SK-N-SH (cell line): ENCODE data around the gene KTN1. TPM values are rescaled to one million over a fixed set of nuclear protein-coding genes. Genes with fewer than 3 reads are reported as not detected.

Experiments
- CTCF ChIA-PET: fragments of 300-600, 350-600 bp; formaldehyde crosslinking; extraction: SDS; loops from one replicate; lab custom pipeline; 2021; lab: Yijun Ruan, JAX
- POLR2A ChIA-PET: fragments of 350-600 bp; sonication (Branson Sonifier 250); formaldehyde crosslinking; extraction: SDS; loops from one replicate; lab custom pipeline; 2020; ENCODE audit warnings: antibody characterized with exemption, inconsistent platforms; lab: Yijun Ruan, JAX
- DNase-seq: peaks from one replicate; pipeline ENCODE4 v3.0.0; 2012
- H2AFZ ChIP-seq: fragments of 200-600 bp; sonication (generic); 2 replicates; pipeline ENCODE4 v1.8.1; 2016; ENCODE audit warnings: antibody characterized with exemption, mild to moderate bottlenecking, low read depth
- H3F3A ChIP-seq: fragments of 200-600 bp; sonication (generic); replicated peaks from 2 replicates; pipeline ENCODE3; 2016; ENCODE audit warnings: antibody characterized with exemption, mild to moderate bottlenecking; ENCODE audit not compliant: insufficient read depth
- H3K27ac ChIP-seq, 2 experiments: fragments of 200-500 bp in 1 of 2; fragments of 200-600 bp in 1 of 2; sonication (Bioruptor generic) in 1 of 2; sonication (generic), shearing (Covaris generic) in 1 of 2; 2 replicates each; pipeline versions ENCODE4 v1.5.1 to v1.6.1; 2014 to 2016; ENCODE audit warnings: low read depth in 2 of 2, inconsistent platforms in 1 of 2, low read length in 1 of 2, mild to moderate bottlenecking in 1 of 2, mixed read lengths in 1 of 2
- H3K27me3 ChIP-seq: fragments of 200-600 bp; sonication (generic), shearing (Covaris generic); 2 replicates; pipeline ENCODE4 v1.6.1; 2016; ENCODE audit warnings: mixed run types; ENCODE audit not compliant: insufficient read depth
- H3K36me3 ChIP-seq, 2 experiments: fragments of 200-500 bp in 1 of 2; fragments of 200-600 bp in 1 of 2; sonication (Bioruptor generic) in 1 of 2; sonication (generic) in 1 of 2; replicated peaks in 1 of 2; 2 replicates each; pipeline versions ENCODE3 to v1.5.1; 2014 to 2016; ENCODE audit warnings: low read length in 1 of 2, mild to moderate bottlenecking in 1 of 2; ENCODE audit not compliant: insufficient read depth in 2 of 2, control insufficient read depth in 1 of 2
- H3K4me1 ChIP-seq, 2 experiments: fragments of 200-500 bp in 1 of 2; fragments of 200-600 bp in 1 of 2; sonication (Bioruptor generic) in 1 of 2; sonication (generic), shearing (Covaris generic) in 1 of 2; 2 replicates each; pipeline versions ENCODE4 v1.5.1 to v1.6.1; 2014 to 2016; ENCODE audit warnings: low read depth in 1 of 2, low read length in 1 of 2, mixed run types in 1 of 2; ENCODE audit not compliant: insufficient read depth in 2 of 2, control insufficient read depth in 1 of 2
- H3K4me2 ChIP-seq: fragments of 200-600 bp; sonication (generic), shearing (Covaris generic); 2 replicates; pipeline ENCODE4 v1.6.1; 2017; ENCODE audit warnings: mixed run types
- H3K4me3 ChIP-seq, 2 experiments: fragments of 200-500 bp in 1 of 2; fragments of 200-600 bp in 1 of 2; sonication (Bioruptor generic) in 1 of 2; sonication (generic), shearing (Covaris generic) in 1 of 2; 2 replicates each; pipeline versions ENCODE4 v1.5.1 to v1.8.1; 2014 to 2016; ENCODE audit warnings: low read depth in 2 of 2, inconsistent platforms in 1 of 2, low read length in 1 of 2, mild to moderate bottlenecking in 1 of 2, mixed read lengths in 1 of 2, moderate library complexity in 1 of 2
- H3K79me2 ChIP-seq: fragments of 200-600 bp; sonication (generic); 2 replicates; pipeline ENCODE4 v1.8.1; 2017; ENCODE audit warnings: mild to moderate bottlenecking; ENCODE audit not compliant: insufficient read depth
- H3K9ac ChIP-seq: fragments of 200-600 bp; sonication (generic); 2 replicates; pipeline ENCODE4 v1.6.1; 2017; ENCODE audit warnings: mixed run types
- H3K9me2 ChIP-seq: fragments of 200-600 bp; sonication (generic); 2 replicates; pipeline ENCODE4 v1.6.1; 2017; ENCODE audit warnings: mixed run types
- H3K9me3 ChIP-seq: fragments of 200-600 bp; sonication (generic); 2 replicates; pipeline ENCODE4 v1.6.1; 2017; ENCODE audit warnings: mixed run types, mild to moderate bottlenecking, moderate library complexity
- H4K20me1 ChIP-seq: fragments of 200-600 bp; sonication (generic); 2 replicates; pipeline ENCODE4 v1.6.1; 2017; ENCODE audit warnings: mild to moderate bottlenecking, mixed run types; ENCODE audit not compliant: insufficient read depth
- CHD2 ChIP-seq: fragments of 150-350 bp; IDR thresholded peaks from 2 replicates; pipeline ENCODE4 v1.6.1; 2018; ENCODE audit warnings: low read length; ENCODE audit not compliant: partially characterized antibody
- EP300 ChIP-seq, 2 experiments: IDR thresholded peaks; 2 replicates each; pipeline versions ENCODE4 v1.4.0 to v1.6.1; 2012; ENCODE audit warnings: borderline replicate concordance in 1 of 2, low read depth in 1 of 2, low read length in 1 of 2
- FOXJ3 ChIP-seq: sonication (generic); formaldehyde crosslinking; IDR thresholded peaks from 2 replicates; pipeline ENCODE4 v1.5.1; 2020; ENCODE audit warnings: mild to moderate bottlenecking, missing genetic modification reagents
- FOXM1 ChIP-seq: IDR thresholded peaks from 2 replicates; pipeline ENCODE4 v1.4.0; 2012; ENCODE audit warnings: low read depth, mild to moderate bottlenecking
- GABPA ChIP-seq: IDR thresholded peaks from 2 replicates; pipeline ENCODE4 v1.4.0; 2012; ENCODE audit warnings: low read depth, mild to moderate bottlenecking
- NFIC ChIP-seq: IDR thresholded peaks from 2 replicates; pipeline ENCODE4 v1.4.0; 2012; ENCODE audit warnings: borderline replicate concordance
- POLR2AphosphoS5 ChIP-seq: IDR thresholded peaks from 2 replicates; pipeline ENCODE4 v1.6.1; 2012; ENCODE audit warnings: low read depth, low read length
- SIN3A ChIP-seq: IDR thresholded peaks from 2 replicates; pipeline ENCODE4 v1.6.1; 2012; ENCODE audit warnings: low read depth, mild to moderate bottlenecking, low read length, moderate library complexity, borderline replicate concordance
- WGBS: methylation state at CpG from one replicate; pipeline ENCODE4 v1.1.6; 2017; ENCODE audit warnings: low lambda C conversion rate; 5-methylcytosine and 5-hydroxymethylcytosine counted together
- polyA plus RNA-seq, 3 experiments: library from polyadenylated mRNA; depleted of rRNA; stranded (reverse); fragments of >200 nt; gene quantifications; 2 replicates each; pipeline ENCODE4 v1.2.3, GENCODE V29; 2012
- TF ChIP-seq, protein P1 (sequence below): IDR thresholded peaks from 2 replicates; pipeline ENCODE4 v1.4.0; 2012; ENCODE audit warnings: low read depth, borderline replicate concordance
- TF ChIP-seq, protein P2 (sequence below): IDR thresholded peaks from 2 replicates; pipeline ENCODE4 v1.6.1; 2012; ENCODE audit warnings: mild to moderate bottlenecking, low read depth, low read length, moderate library complexity

KTN1 gene
- polyA plus RNA-seq, 1 of the 3 experiments (the other 2 are of a cell fraction) = 39.5 TPM

GRCh38 chr14:55610713-55611370 is 30.8 kb downstream of the KTN1 start:
- no peaks in the 10 kb centered on the region for H3K9me2 ChIP-seq
- H4K20me1 ChIP-seq = peaks cover 50% of the 10 kb centered on the region
- H3K9ac ChIP-seq = no peak overlapping the region
- ChIA-PET POLR2A (no interaction called here), CTCF (no interaction called here)
- H3K4me2 ChIP-seq = no peak overlapping the region
- no peak overlapping the region for H3K4me3 ChIP-seq
- H3K27me3 ChIP-seq = no peaks in the 10 kb centered on the region
- peaks cover 12 to 15% of the 10 kb centered on the region in 2 experiments for H3K36me3 ChIP-seq
- no peak for DNase-seq
- peaks cover 0 to 27% of the 10 kb centered on the region in 2 experiments; a peak in 2 of 4 replicates for H3K4me1 ChIP-seq
- no peak overlapping the region for H3K27ac ChIP-seq
- no peak for TF ChIP-seq GABPA
- TF ChIP-seq, protein P1, sequence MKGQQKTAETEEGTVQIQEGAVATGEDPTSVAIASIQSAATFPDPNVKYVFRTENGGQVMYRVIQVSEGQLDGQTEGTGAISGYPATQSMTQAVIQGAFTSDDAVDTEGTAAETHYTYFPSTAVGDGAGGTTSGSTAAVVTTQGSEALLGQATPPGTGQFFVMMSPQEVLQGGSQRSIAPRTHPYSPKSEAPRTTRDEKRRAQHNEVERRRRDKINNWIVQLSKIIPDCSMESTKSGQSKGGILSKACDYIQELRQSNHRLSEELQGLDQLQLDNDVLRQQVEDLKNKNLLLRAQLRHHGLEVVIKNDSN = no peak
- H3K9me3 ChIP-seq = no peaks in the 10 kb centered on the region
- peaks cover 6% of the 10 kb centered on the region for H3F3A ChIP-seq
- peaks cover 96% of the 10 kb centered on the region for H3K79me2 ChIP-seq
- no peak overlapping the region for H2AFZ ChIP-seq
- 96% methylated on average over 12 of the region's 12 CpGs for WGBS

DNA sequence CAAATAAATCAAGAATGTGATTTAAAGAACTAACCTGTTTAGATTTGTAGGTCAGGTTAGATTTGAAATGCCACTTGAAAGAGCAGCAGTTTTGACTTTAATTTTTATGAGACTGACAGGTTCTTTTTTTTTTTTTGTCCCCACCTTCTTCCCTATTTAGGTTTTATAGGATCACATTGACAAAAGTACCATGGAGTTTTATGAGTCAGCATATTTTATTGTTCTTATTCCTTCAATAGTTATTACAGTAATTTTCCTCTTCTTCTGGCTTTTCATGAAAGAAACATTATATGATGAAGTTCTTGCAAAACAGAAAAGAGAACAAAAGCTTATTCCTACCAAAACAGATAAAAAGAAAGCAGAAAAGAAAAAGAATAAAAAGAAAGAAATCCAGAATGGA is 31.9 kb downstream of the KTN1 start:
- no peaks in the 10 kb centered on the region for H3K27me3 ChIP-seq
- H3K36me3 ChIP-seq = peaks cover 20 to 26% of the 10 kb centered on the region in 2 experiments
- H2AFZ ChIP-seq = no peak overlapping the region
- H4K20me1 ChIP-seq = peaks cover 39% of the 10 kb centered on the region
- ChIA-PET POLR2A (no interaction called here), CTCF (interaction anchor here (0.7 kb wide), 1 partner anchor 81 kb away, joined by 3 read pairs; no protein-coding TSS in a partner anchor)
- H3K4me2 ChIP-seq = no peak overlapping the region
- H3K9ac ChIP-seq = no peak overlapping the region
- no peak overlapping the region for H3K27ac ChIP-seq
- no peaks in the 10 kb centered on the region for H3K9me2 ChIP-seq
- peaks cover 95% of the 10 kb centered on the region for H3K79me2 ChIP-seq
- peaks cover 0 to 17% of the 10 kb centered on the region in 2 experiments; a peak in 2 of 4 replicates for H3K4me1 ChIP-seq
- no peak for TF ChIP-seq SIN3A
- no peak for TF ChIP-seq FOXJ3 (CRISPR knock-in tag)
- no peak for TF ChIP-seq FOXM1
- TF ChIP-seq POLR2AphosphoS5 = no peak
- TF ChIP-seq CHD2 = no peak
- TF ChIP-seq, protein P2, sequence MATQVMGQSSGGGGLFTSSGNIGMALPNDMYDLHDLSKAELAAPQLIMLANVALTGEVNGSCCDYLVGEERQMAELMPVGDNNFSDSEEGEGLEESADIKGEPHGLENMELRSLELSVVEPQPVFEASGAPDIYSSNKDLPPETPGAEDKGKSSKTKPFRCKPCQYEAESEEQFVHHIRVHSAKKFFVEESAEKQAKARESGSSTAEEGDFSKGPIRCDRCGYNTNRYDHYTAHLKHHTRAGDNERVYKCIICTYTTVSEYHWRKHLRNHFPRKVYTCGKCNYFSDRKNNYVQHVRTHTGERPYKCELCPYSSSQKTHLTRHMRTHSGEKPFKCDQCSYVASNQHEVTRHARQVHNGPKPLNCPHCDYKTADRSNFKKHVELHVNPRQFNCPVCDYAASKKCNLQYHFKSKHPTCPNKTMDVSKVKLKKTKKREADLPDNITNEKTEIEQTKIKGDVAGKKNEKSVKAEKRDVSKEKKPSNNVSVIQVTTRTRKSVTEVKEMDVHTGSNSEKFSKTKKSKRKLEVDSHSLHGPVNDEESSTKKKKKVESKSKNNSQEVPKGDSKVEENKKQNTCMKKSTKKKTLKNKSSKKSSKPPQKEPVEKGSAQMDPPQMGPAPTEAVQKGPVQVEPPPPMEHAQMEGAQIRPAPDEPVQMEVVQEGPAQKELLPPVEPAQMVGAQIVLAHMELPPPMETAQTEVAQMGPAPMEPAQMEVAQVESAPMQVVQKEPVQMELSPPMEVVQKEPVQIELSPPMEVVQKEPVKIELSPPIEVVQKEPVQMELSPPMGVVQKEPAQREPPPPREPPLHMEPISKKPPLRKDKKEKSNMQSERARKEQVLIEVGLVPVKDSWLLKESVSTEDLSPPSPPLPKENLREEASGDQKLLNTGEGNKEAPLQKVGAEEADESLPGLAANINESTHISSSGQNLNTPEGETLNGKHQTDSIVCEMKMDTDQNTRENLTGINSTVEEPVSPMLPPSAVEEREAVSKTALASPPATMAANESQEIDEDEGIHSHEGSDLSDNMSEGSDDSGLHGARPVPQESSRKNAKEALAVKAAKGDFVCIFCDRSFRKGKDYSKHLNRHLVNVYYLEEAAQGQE = no peak
- TF ChIP-seq, protein P1 = no peak
- TF ChIP-seq NFIC = no peak
- TF ChIP-seq EP300 (IDR thresholded peaks at IDR 0.05; ENCODE audit: borderline replicate concordance in 1 of 2, low read depth in 1 of 2, low read length in 1 of 2) = no peak
- no peak for DNase-seq
- H3K4me3 ChIP-seq = no peak overlapping the region
- no peaks in the 10 kb centered on the region for H3K9me3 ChIP-seq
- H3F3A ChIP-seq = peaks cover 6% of the 10 kb centered on the region
